Endothelial cell of umbilical vein (primary cell): ENCODE results near the gene THSD7A. TPM values are rescaled to one million over a fixed set of nuclear protein-coding genes. Genes with fewer than 3 reads are reported as not detected.

Source experiments
- BruUV-seq: library from RNA; stranded (reverse); fragments of 400-500 nt; replicated peaks from 2 replicates; lab custom pipeline; 2021; lab: Mats Ljungman, UMichigan
- CTCF ChIA-PET: fragments of 300-600, 350-600 bp; sonication (Branson Sonifier 250); formaldehyde crosslinking; loops from one replicate; lab custom pipeline; 2021; ENCODE audit warnings: antibody characterized with exemption, inconsistent platforms; lab: Charles Lee
- POLR2A ChIA-PET: fragments of 300-600, 350-600 bp; sonication (Branson Sonifier 250); formaldehyde crosslinking; loops from one replicate; lab custom pipeline; 2021; ENCODE audit warnings: antibody characterized with exemption, inconsistent platforms; lab: Charles Lee
- DNase-seq: peaks from one replicate; pipeline ENCODE4 v3.0.0-alpha.2; 2011; ENCODE audit warnings: low read depth, low spot score
- FAIRE-seq: peaks from 2 replicates; lab custom pipeline; 2011; peaks lifted over from hg19 to GRCh38; lab: Jason Lieb, UNC
- H2AFZ ChIP-seq: 2 replicates; pipeline ENCODE4 v1.6.0; 2012; ENCODE audit warnings: low read depth, low read length, control low read depth, inconsistent platforms
- H3K27ac ChIP-seq: 2 replicates; pipeline ENCODE4 v1.5.1; 2011; ENCODE audit warnings: low read depth, mild to moderate bottlenecking, control low read depth, low read length, moderate library complexity; ENCODE audit not compliant: insufficient read depth
- H3K27me3 ChIP-seq, 2 experiments: 2 replicates each; pipeline versions ENCODE4 v1.6.0 to v1.6.1; 2011; ENCODE audit warnings: low read length in 2 of 2, mixed read lengths in 1 of 2; ENCODE audit not compliant: control insufficient read depth in 2 of 2, insufficient read depth in 2 of 2
- H3K36me3 ChIP-seq, 2 experiments: 2 replicates in 1 of 2; 3 replicates in 1 of 2; pipeline ENCODE4 v1.5.1; 2011; ENCODE audit warnings: low read length in 2 of 2, mild to moderate bottlenecking in 1 of 2, moderate library complexity in 1 of 2; ENCODE audit not compliant: control insufficient read depth in 2 of 2, insufficient read depth in 2 of 2; ENCODE audit errors: extremely low read depth in 1 of 2
- H3K4me1 ChIP-seq: 3 replicates; pipeline ENCODE4 v1.5.1; 2011; ENCODE audit warnings: mild to moderate bottlenecking, low read length; ENCODE audit not compliant: control insufficient read depth, insufficient read depth; ENCODE audit errors: extremely low read depth
- H3K4me2 ChIP-seq: 2 replicates; pipeline ENCODE4 v1.6.1; 2011; ENCODE audit warnings: low read length, control low read depth, mixed read lengths; ENCODE audit not compliant: insufficient read depth
- H3K4me3 ChIP-seq, 3 experiments: fragments of 200-600 bp in 1 of 3; sonication (generic), shearing (Covaris generic) in 1 of 3; replicated peaks in 1 of 3; 2 replicates each; pipeline ENCODE4 v1.5.1; 2011 to 2016; ENCODE audit warnings: control low read depth in 3 of 3, low read length in 3 of 3, mild to moderate bottlenecking in 2 of 3, inconsistent platforms in 1 of 3, low read depth in 1 of 3, moderate library complexity in 1 of 3; ENCODE audit not compliant: insufficient read depth in 1 of 3
- H3K79me2 ChIP-seq: 2 replicates; pipeline ENCODE4 v1.6.0; 2012; ENCODE audit warnings: low read length, inconsistent platforms; ENCODE audit not compliant: control insufficient read depth, insufficient read depth
- H3K9ac ChIP-seq: replicated peaks from 2 replicates; pipeline ENCODE3; 2011; ENCODE audit warnings: low read length, control low read depth; ENCODE audit not compliant: insufficient read depth; ENCODE audit errors: extremely low read depth
- H3K9me1 ChIP-seq: replicated peaks from 3 replicates; pipeline ENCODE4 v1.6.0; 2011; ENCODE audit warnings: mild to moderate bottlenecking, low read length; ENCODE audit not compliant: control insufficient read depth, insufficient read depth; ENCODE audit errors: extremely low read depth
- H3K9me3 ChIP-seq: replicated peaks from 2 replicates; pipeline ENCODE4 v1.5.1; 2012; ENCODE audit warnings: low read length, inconsistent platforms; ENCODE audit not compliant: control insufficient read depth, insufficient read depth
- H4K20me1 ChIP-seq: replicated peaks from 2 replicates; pipeline ENCODE3; 2011; ENCODE audit warnings: mild to moderate bottlenecking, low read length; ENCODE audit not compliant: control insufficient read depth, insufficient read depth; ENCODE audit errors: extremely low read depth
- CTCF ChIP-seq, 2 donors: IDR thresholded peaks; 1 replicate in 1 of 2; 2 replicates in 1 of 2; pipeline ENCODE4 v1.5.1; 2011; ENCODE audit warnings: low read length in 2 of 2, mild to moderate bottlenecking in 2 of 2, moderate library complexity in 2 of 2, control low read depth in 1 of 2, inconsistent platforms in 1 of 2, low read depth in 1 of 2; ENCODE audit not compliant: insufficient read depth in 1 of 2; ENCODE audit errors: extremely low read depth in 1 of 2
- EZH2 ChIP-seq: IDR thresholded peaks from 2 replicates; pipeline ENCODE4 v1.6.1; 2012; ENCODE audit warnings: borderline replicate concordance, low read depth, mild to moderate bottlenecking, moderate library complexity, low read length, inconsistent platforms; ENCODE audit not compliant: severe bottlenecking
- GATA2 ChIP-seq: IDR thresholded peaks from 2 replicates; pipeline ENCODE4 v1.7.0; 2011; ENCODE audit warnings: low read depth, mild to moderate bottlenecking, moderate library complexity, mixed read lengths, low read length; ENCODE audit not compliant: insufficient read length, insufficient read depth
- JUN ChIP-seq: IDR thresholded peaks from 2 replicates; pipeline ENCODE4 v1.6.1; 2011; ENCODE audit warnings: borderline replicate concordance, low read depth; ENCODE audit not compliant: insufficient read length, insufficient read depth
- MYC ChIP-seq: IDR thresholded peaks from one replicate; pipeline ENCODE4 v1.6.1; 2011; ENCODE audit warnings: mild to moderate bottlenecking, low read depth, low read length
- POLR2A ChIP-seq: IDR thresholded peaks from 2 replicates; pipeline ENCODE4 v1.6.1; 2012; ENCODE audit warnings: low read depth, mild to moderate bottlenecking, control low read depth, low read length
- POLR2AphosphoS5 ChIP-seq: IDR thresholded peaks from 2 replicates; pipeline ENCODE4 v1.6.1; 2012; ENCODE audit warnings: low read depth, mild to moderate bottlenecking, control low read depth, low read length, moderate library complexity; ENCODE audit not compliant: insufficient read depth
- dilution Hi-C: fragments of 300-500 bp; cut with MboI; formaldehyde crosslinking; loops from one replicate; pipeline ENCODE4 v1.15.0; 2019; ENCODE audit warnings: low sequenced_read_pairs; ENCODE audit not compliant: extremely low pct_ligation_motif_present
- intact Hi-C: fragments of 100-400 bp; cut with micrococcal nuclease; formaldehyde crosslinking; loops from one replicate; pipeline ENCODE4 v1.10.0; 2022
- polyA plus RNA-seq, 4 experiments: library from polyadenylated mRNA; depleted of rRNA in 3 of 4; stranded (reverse) in 3 of 4; unstranded in 1 of 4; fragments of >200 nt; gene quantifications; 2 replicates each; pipeline versions ENCODE4 v1.2.1 to v1.2.3, GENCODE V29; 2011 to 2012; ENCODE audit warnings: missing spikeins in 1 of 4
- total RNA-seq: library from RNA; stranded (reverse); gene quantifications from 2 replicates; pipeline ENCODE4 v1.2.3, GENCODE V29; 2021
- TF ChIP-seq, protein P1 (sequence below): IDR thresholded peaks from 2 replicates; pipeline ENCODE4 v1.6.1; 2011; ENCODE audit not compliant: insufficient read depth, insufficient read length

The THSD7A gene
- total and polyA plus RNA-seq, 2 donors (not counting 3 experiments of a cell fraction or from before 2014, with no cell fraction given) = 3.3 to 12.7 TPM

DNA sequence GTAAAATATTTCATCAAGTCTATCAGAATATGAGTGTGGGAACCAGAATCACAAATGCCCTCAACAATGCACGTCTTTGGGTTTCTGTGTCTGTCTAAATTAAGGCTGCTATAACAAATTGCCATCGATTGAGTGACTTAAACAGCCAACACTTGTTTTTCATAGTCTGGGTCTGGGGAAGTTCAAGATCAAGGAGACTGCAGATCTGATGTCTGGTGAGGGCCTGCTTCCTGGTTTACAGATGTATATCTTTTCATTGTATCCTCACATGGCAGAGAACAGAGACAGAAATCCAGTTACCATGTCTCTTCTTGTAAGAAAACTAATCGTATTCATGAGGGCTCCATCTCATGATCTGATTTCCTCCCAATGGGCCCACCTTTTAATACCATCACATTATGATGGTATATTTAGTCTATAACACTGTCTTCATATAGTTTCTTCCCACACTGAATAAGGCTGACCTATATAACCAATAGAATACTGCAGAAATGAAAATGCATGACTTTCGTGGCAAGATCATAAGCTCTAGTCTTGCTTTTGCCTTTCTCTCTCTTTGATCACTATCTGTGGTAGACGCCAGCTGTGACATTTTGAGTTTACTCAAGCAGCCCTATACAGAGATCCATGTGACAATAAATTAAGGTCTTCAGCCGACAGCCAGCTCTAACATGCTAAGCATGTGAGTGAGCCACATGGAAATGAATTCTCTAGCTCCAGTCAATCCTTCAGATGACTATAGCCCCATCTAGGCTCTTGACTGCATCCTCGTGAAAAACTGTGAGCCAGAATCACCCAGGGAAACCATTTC lies 51.9 kb downstream of the THSD7A start:
- BruUV-seq = no TSS peak
- H4K20me1 ChIP-seq = no peaks in the 10 kb centered on the region
- H3K4me2 ChIP-seq = no peak overlapping the region
- DNase-seq (no peak), FAIRE-seq (no peak)
- no peaks in the 10 kb centered on the region for H3K9me3 ChIP-seq
- ChIA-PET POLR2A (no interaction called here), CTCF (no interaction called here)
- no peaks in the 10 kb centered on the region for H3K4me1 ChIP-seq
- H2AFZ ChIP-seq = no peak overlapping the region
- no peak overlapping the region for H3K9ac ChIP-seq
- no peak overlapping the region for H3K4me3 ChIP-seq
- H3K36me3 ChIP-seq = no peaks in the 10 kb centered on the region
- no peaks in the 10 kb centered on the region for H3K9me1 ChIP-seq
- no peaks in the 10 kb centered on the region for H3K79me2 ChIP-seq
- intact Hi-C loops = no loop called here
- H3K27me3 ChIP-seq = no peaks in the 10 kb centered on the region
- dilution Hi-C loops = no loop called here
- H3K27ac ChIP-seq = no peak overlapping the region
- TF ChIP-seq EZH2 = no peak
- no peak for TF ChIP-seq POLR2A
- TF ChIP-seq POLR2AphosphoS5 = no peak
- TF ChIP-seq, protein P1, sequence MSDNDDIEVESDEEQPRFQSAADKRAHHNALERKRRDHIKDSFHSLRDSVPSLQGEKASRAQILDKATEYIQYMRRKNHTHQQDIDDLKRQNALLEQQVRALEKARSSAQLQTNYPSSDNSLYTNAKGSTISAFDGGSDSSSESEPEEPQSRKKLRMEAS = no peak
- no peak for TF ChIP-seq GATA2
- no peak for TF ChIP-seq MYC
- no peak for TF ChIP-seq JUN
- TF ChIP-seq CTCF (IDR thresholded peaks at IDR 0.05; ENCODE audit: extremely low read depth in 1 of 2, insufficient read depth in 1 of 2, low read depth in 1 of 2, low read length in 2 of 2) = no peak
